ENCODE results near the gene DERL2. TPM values are rescaled to one million over a fixed set of nuclear protein-coding genes. Genes with fewer than 3 reads are reported as not detected.

Gene DERL2
- total and polyA plus RNA-seq, 9 of the 15 experiments (the other 6 are each of a cell fraction or from before 2014, with no cell fraction given) = 11.5 to 105 (median 30.7) TPM

- TF ChIP-seq STAG1 (CRISPR knock-in tag; IDR thresholded peaks at IDR 0.05; ENCODE audit: borderline replicate concordance) (no peak), GTF2B (IDR thresholded peaks at IDR 0.05; ENCODE audit: extremely low read depth, insufficient read length) (no peak), ARID3B (CRISPR knock-in tag; IDR thresholded peaks at IDR 0.05; ENCODE audit: borderline replicate concordance) (no peak), IRF9 (tag; IDR thresholded peaks at IDR 0.05) (no peak), NONO (IDR thresholded peaks at IDR 0.05; ENCODE audit: low read depth in 2 of 2, low read length in 1 of 2) (no peak), SREBF1 (IDR thresholded peaks at IDR 0.05; ENCODE audit: borderline replicate concordance, low read depth, low read length) (no peak), CBX3 (IDR thresholded peaks at IDR 0.05; ENCODE audit: borderline replicate concordance in 1 of 2, low read length in 2 of 2) (peak in 1 of 2 experiments; percentile 75; a peak in 1 of 3 replicates), PHB2 (IDR thresholded peaks at IDR 0.05; ENCODE audit: low read depth) (no peak), RBM14 (IDR thresholded peaks at IDR 0.05; ENCODE audit: borderline replicate concordance, insufficient read depth, low read depth, low read length) (no peak), SMAD1 (IDR thresholded peaks at IDR 0.05; ENCODE audit: low read depth, low read length, partially characterized antibody) (no peak), SPI1 (IDR thresholded peaks at IDR 0.05; ENCODE audit: borderline replicate concordance, low read depth, low read length) (no peak), ARNT (IDR thresholded peaks at IDR 0.05) (peak in 1 of 2 experiments; percentile 55; a peak in 1 of 4 replicates), ARHGAP35 (IDR thresholded peaks at IDR 0.05; ENCODE audit: partially characterized antibody) (no peak), ETS2 (tag; IDR thresholded peaks at IDR 0.05; ENCODE audit: borderline replicate concordance, poor library complexity, severe bottlenecking) (no peak), ZNF316 (IDR thresholded peaks at IDR 0.05) (no peak), TSC22D4 (tag; IDR thresholded peaks at IDR 0.05) (no peak), EHMT2 (IDR thresholded peaks at IDR 0.05) (no peak), HEY1 (CRISPR knock-in tag; IDR thresholded peaks at IDR 0.05; ENCODE audit: borderline replicate concordance) (no peak), CC2D1A (IDR thresholded peaks at IDR 0.05) (no peak), ZNF146 (CRISPR knock-in tag; IDR thresholded peaks at IDR 0.05; ENCODE audit: unreplicated experiment) (no peak), JUN (IDR thresholded peaks at IDR 0.05; ENCODE audit: borderline replicate concordance, low read depth, low read length) (peak; percentile 23; the same call in 1 of the 2 replicates), JUN (CRISPR knock-in tag; IDR thresholded peaks at IDR 0.05; ENCODE audit: borderline replicate concordance) (peak; percentile 9; the same call in 1 of the 2 replicates), GATAD2A (IDR thresholded peaks at IDR 0.05) (no peak)
Measured at GRCh38 chr17:5486206-5487124, 487 bp upstream of the DERL2 start, which contains the start of gene MIS12 (continued).
